K562 (cell line): ENCODE results near the gene PPM1N. TPM values are rescaled to one million over a fixed set of nuclear protein-coding genes. Genes with fewer than 3 reads are reported as not detected.

ENCODE experiments used
- CREBBP ChIP-seq: IDR thresholded peaks from one replicate; pipeline ENCODE4 v1.6.1; 2012; ENCODE audit warnings: low read depth, mild to moderate bottlenecking, control low read depth, inconsistent platforms, low read length
- CTBP1 ChIP-seq: fragments of 450-650 bp; IDR thresholded peaks from 2 replicates; pipeline ENCODE4 v1.6.1; 2016; ENCODE audit warnings: borderline replicate concordance
- DIDO1 ChIP-seq: fragments of 450-650 bp; IDR thresholded peaks from 2 replicates; pipeline ENCODE4 v1.6.1; 2016; ENCODE audit warnings: low read depth, missing biosample characterization, missing genetic modification characterization
- E2F1 ChIP-seq: sonication (generic); formaldehyde crosslinking; IDR thresholded peaks from 2 replicates; pipeline ENCODE4 v1.8.1; 2023; ENCODE audit warnings: mild to moderate bottlenecking, missing genetic modification reagents, moderate library complexity
- FOXP4 ChIP-seq: sonication (generic); formaldehyde crosslinking; IDR thresholded peaks from 2 replicates; pipeline ENCODE4 v1.8.0; 2022; ENCODE audit warnings: mild to moderate bottlenecking, missing genetic modification reagents, borderline replicate concordance
- HMBOX1 ChIP-seq: sonication (generic); IDR thresholded peaks from 2 replicates; pipeline ENCODE4 v1.6.1; 2016
- HNRNPH1 ChIP-seq: fragments of 200-400 bp; formaldehyde crosslinking; optimal IDR thresholded peaks from 2 replicates; pipeline ENCODE3; 2017; ENCODE audit warnings: low read depth, mild to moderate bottlenecking, low read length, moderate library complexity
- JUNB ChIP-seq: fragments of 450-650 bp; formaldehyde crosslinking; conservative IDR thresholded peaks from 2 replicates; pipeline ENCODE4 v1.4.0; 2020; ENCODE audit warnings: mild to moderate bottlenecking
- MXD1 ChIP-seq: fragments of 250-450 bp; sonication (Bioruptor Pico); IDR thresholded peaks from 2 replicates; pipeline ENCODE4 v1.8.0; 2021; ENCODE audit warnings: borderline replicate concordance, mild to moderate bottlenecking, moderate library complexity; ENCODE audit not compliant: poor library complexity, severe bottlenecking
- NFIC ChIP-seq: fragments of 450-650 bp; IDR thresholded peaks from 2 replicates; pipeline ENCODE4 v1.6.1; 2017; ENCODE audit warnings: mild to moderate bottlenecking, inconsistent platforms
- POLR2AphosphoS5 ChIP-seq: IDR thresholded peaks from 2 replicates; pipeline ENCODE4 v1.6.1; 2011; ENCODE audit warnings: mild to moderate bottlenecking, low read depth, low read length, moderate library complexity; ENCODE audit not compliant: control insufficient read depth, insufficient read depth
- PURB ChIP-seq: sonication (generic); formaldehyde crosslinking; IDR thresholded peaks from 2 replicates; pipeline ENCODE4 v1.9.0; 2021; ENCODE audit warnings: low read depth, mild to moderate bottlenecking, missing genetic modification reagents
- RBM39 ChIP-seq: fragments of 200-400 bp; formaldehyde crosslinking; optimal IDR thresholded peaks from 2 replicates; pipeline ENCODE3; 2018; ENCODE audit warnings: low read depth, low read length
- RFX7 ChIP-seq: fragments of 250-450 bp; sonication (Bioruptor Pico); IDR thresholded peaks from 2 replicates; pipeline ENCODE4 v1.5.1; 2021; ENCODE audit warnings: mild to moderate bottlenecking
- RUNX1 ChIP-seq: sonication (generic); IDR thresholded peaks from 2 replicates; pipeline ENCODE4 v1.6.1; 2016; ENCODE audit warnings: antibody characterized with exemption, low read depth
- ZBTB34 ChIP-seq: fragments of 250-450 bp; sonication (Bioruptor Pico); IDR thresholded peaks from 2 replicates; pipeline ENCODE4 v1.8.0; 2021; ENCODE audit warnings: mild to moderate bottlenecking, moderate library complexity
- ZC3H8 ChIP-seq: fragments of 450-650 bp; IDR thresholded peaks from 2 replicates; pipeline ENCODE4 v1.6.1; 2017
- ZNF592 ChIP-seq: fragments of 450-650 bp; IDR thresholded peaks from 2 replicates; pipeline ENCODE4 v1.6.1; 2017; ENCODE audit warnings: antibody characterized with exemption, mild to moderate bottlenecking
- ZNF699 ChIP-seq: fragments of 250-450 bp; sonication (Bioruptor Pico); IDR thresholded peaks from 2 replicates; pipeline ENCODE4 v1.8.0; 2021; ENCODE audit warnings: mild to moderate bottlenecking, moderate library complexity; ENCODE audit not compliant: insufficient replicate concordance
- polyA plus RNA-seq, 8 experiments: library from polyadenylated mRNA; depleted of rRNA in 4 of 8; stranded (reverse) in 5 of 8; unstranded in 3 of 8; fragments of >200 nt; fragmentation: Nextera tagmentation in 2 of 8; fragmentation: Illumina TruSeq in 1 of 8; extraction: Ambion mirVana in 2 of 8; extraction: Trizol in 1 of 8; gene quantifications; 2 replicates each; pipeline versions ENCODE4 v1.2.1 to v1.2.3, GENCODE V29; 2011 to 2014; ENCODE audit warnings: inconsistent platforms in 1 of 8, missing spikeins in 1 of 8
- total RNA-seq, 7 experiments: library from RNA; depleted of rRNA in 6 of 7; stranded (reverse); fragments of >200 nt in 6 of 7; fragmentation: Illumina TruSeq in 2 of 7; extraction: Trizol in 2 of 7; gene quantifications; 2 replicates each; pipeline versions ENCODE4 v1.2.1 to v1.2.3, GENCODE V29; 2011 to 2021; ENCODE audit warnings: low replicate concordance in 1 of 7

PPM1N gene
- total and polyA plus RNA-seq, 9 of the 15 experiments (the other 6 are each of a cell fraction or from before 2014, with no cell fraction given): 4.5 to 15.6 (median 8.7) TPM

GRCh38 chr19:45467115-45467455 lies 31.2 kb upstream of the PPM1N start (continued):
- TF ChIP-seq MXD1 (CRISPR knock-in tag): no peak
- TF ChIP-seq E2F1 (CRISPR knock-in tag): no peak
- TF ChIP-seq NFIC: no peak
- no peak for TF ChIP-seq FOXP4 (CRISPR knock-in tag)
- no peak for TF ChIP-seq RFX7 (CRISPR knock-in tag)
- no peak for TF ChIP-seq ZC3H8
- TF ChIP-seq PURB (CRISPR knock-in tag): no peak
- no peak for TF ChIP-seq ZNF592
- TF ChIP-seq DIDO1: no peak
- no peak for TF ChIP-seq ZNF699 (CRISPR knock-in tag)
- no peak for TF ChIP-seq RUNX1
- no peak for TF ChIP-seq HMBOX1
- no peak for TF ChIP-seq HNRNPH1
- no peak for TF ChIP-seq JUNB (CRISPR knock-in tag)
- TF ChIP-seq ZBTB34 (CRISPR knock-in tag): no peak
- no peak for TF ChIP-seq RBM39
- no peak for TF ChIP-seq CREBBP
- TF ChIP-seq POLR2AphosphoS5: no peak
- 0 out of 2 replicates have a peak, but pooled peaks have one; percentile 13 for TF ChIP-seq CTBP1
